Dermis microvascular lymphatic vessel endothelial cell (primary cell): ENCODE data around the gene NEO1. TPM values are rescaled to one million over a fixed set of nuclear protein-coding genes. Genes with fewer than 3 reads are reported as not detected.

ENCODE experiments used
- DNase-seq, 2 donors: peaks; one replicate each; pipeline versions ENCODE4 v3.0.0 to v3.0.0-alpha.2; 2010; ENCODE audit warnings: low read depth in 2 of 2
- total RNA-seq: library from RNA; depleted of rRNA; stranded (reverse); fragments of >200 nt; gene quantifications from 2 replicates; pipeline ENCODE4 v1.2.1, GENCODE V29; 2014

Gene NEO1
- total RNA-seq, 1 donor from 2014 or later, result 1.9 TPM

- DNase-seq, result no peak
These were observed 251.4 kb downstream of the NEO1 start for GRCh38 chr15:73303636-73304035.

GRCh38 chr15:73305331-73306211, 253.3 kb downstream of the NEO1 start:
- peak; percentile 1 to 55 for DNase-seq

GRCh38 chr15:73308305-73308704, 256.0 kb downstream of the NEO1 start:
- DNase-seq, result no peak

- DNase-seq, result no peak
These were observed 261.6 kb downstream of the NEO1 start for GRCh38 chr15:73313861-73314260.

GRCh38 chr15:73317651-73318462, 265.6 kb downstream of the NEO1 start:
- DNase-seq, result no peak

GRCh38 chr15:73318463-73319351, 266.4 kb downstream of the NEO1 start:
- DNase-seq, result no peak

GRCh38 chr15:73319460-73320245, 267.4 kb downstream of the NEO1 start:
- DNase-seq, result no peak

- DNase-seq, result no peak
These were observed 268.4 kb downstream of the NEO1 start for GRCh38 chr15:73320619-73321180.

- no peak for DNase-seq
These were observed 269.5 kb downstream of the NEO1 start for GRCh38 chr15:73321496-73322450.

- DNase-seq, result no peak
These were observed 270.6 kb downstream of the NEO1 start for GRCh38 chr15:73322665-73323373.

- DNase-seq, result no peak
These were observed 271.2 kb downstream of the NEO1 start for GRCh38 chr15:73323374-73323955.

GRCh38 chr15:73323956-73324355, 271.7 kb downstream of the NEO1 start:
- DNase-seq, result no peak

- no peak for DNase-seq
These were observed 272.4 kb downstream of the NEO1 start for GRCh38 chr15:73324496-73325170.

- no peak for DNase-seq
These were observed 273.1 kb downstream of the NEO1 start for GRCh38 chr15:73325191-73325861.

- no peak for DNase-seq
These were observed 273.9 kb downstream of the NEO1 start for GRCh38 chr15:73326157-73326556.

- no peak for DNase-seq
These were observed 276.0 kb downstream of the NEO1 start for GRCh38 chr15:73328149-73328820.
